ENCODE data around the gene TRIM54.
A peak's percentile ranks its signal among the peaks of the same experiment; 100 is the strongest.

TRIM54 gene

DNA sequence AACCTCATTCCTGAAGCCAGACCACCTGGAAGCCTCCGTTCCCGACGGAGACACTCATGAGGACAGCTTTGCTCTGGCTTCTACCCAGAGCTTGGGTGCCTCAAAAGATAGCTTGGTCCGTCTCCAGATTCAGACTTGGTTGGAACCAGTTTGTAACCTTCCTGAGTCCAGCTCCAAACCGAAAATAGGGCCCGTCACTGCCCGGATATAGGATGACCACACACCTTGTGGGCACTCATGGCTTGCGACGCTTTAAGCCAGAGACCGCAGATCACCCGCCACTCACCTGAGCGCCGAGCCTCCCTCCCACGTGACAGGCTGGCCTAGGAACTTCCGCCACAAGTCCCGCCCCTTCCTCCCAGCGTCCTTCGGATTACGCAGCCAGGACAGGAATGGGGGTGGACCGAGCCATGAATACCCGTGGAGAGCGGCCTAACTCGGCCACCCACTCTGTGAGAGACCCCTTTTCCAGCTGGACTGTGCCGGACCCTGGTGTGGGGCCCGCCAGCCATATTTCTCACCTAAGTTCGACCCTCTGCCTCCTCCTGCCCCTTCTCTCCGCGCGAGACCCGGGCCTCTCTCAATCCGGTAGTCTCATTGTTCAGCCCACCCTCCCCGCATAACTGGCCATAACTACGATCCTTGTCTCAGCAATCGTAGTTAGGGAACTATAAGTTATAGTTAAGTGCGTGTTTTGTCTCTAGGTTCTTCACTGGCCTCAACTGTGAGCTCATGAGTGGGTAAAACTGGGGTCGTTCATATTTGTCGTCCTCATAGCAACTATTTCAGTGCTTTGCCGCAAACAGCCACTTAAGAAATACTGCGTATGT lies 40.8 kb downstream of the TRIM54 start, which contains the start of gene MPV17 (continued):
- peak; percentile 76; the same call in 1 of the 2 replicates for TF ChIP-seq ZNF501 (tag by site-specific recombination; IDR thresholded peaks at IDR 0.05)
- TF ChIP-seq REST (tag by site-specific recombination; IDR thresholded peaks at IDR 0.05): no peak
- TF ChIP-seq, protein P1, sequence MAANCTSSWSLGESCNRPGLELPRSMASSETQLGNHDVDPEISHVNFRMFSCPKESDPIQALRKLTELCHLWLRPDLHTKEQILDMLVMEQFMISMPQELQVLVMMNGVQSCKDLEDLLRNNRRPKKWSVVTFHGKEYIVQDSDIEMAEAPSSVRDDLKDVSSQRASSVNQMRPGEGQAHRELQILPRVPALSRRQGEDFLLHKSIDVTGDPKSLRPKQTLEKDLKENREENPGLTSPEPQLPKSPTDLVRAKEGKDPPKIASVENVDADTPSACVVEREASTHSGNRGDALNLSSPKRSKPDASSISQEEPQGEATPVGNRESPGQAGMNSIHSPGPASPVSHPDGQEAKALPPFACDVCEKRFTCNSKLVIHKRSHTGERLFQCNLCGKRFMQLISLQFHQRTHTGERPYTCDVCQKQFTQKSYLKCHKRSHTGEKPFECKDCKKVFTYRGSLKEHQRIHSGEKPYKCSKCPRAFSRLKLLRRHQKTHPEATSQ (tag by site-specific recombination; IDR thresholded peaks at IDR 0.05): no peak
- peak; percentile 75 for TF ChIP-seq ZBTB11 (tag by site-specific recombination; conservative IDR thresholded peaks at IDR 0.05; ENCODE audit: low read depth)
- TF ChIP-seq ZNF792 (tag by site-specific recombination; IDR thresholded peaks at IDR 0.05): no peak
- TF ChIP-seq ZNF19 (tag by site-specific recombination; IDR thresholded peaks at IDR 0.05; ENCODE audit: low read depth): no peak
- no peak for TF ChIP-seq TSHZ1 (tag by site-specific recombination; IDR thresholded peaks at IDR 0.05; ENCODE audit: borderline replicate concordance)
- no peak for TF ChIP-seq ZNF777 (tag by site-specific recombination; IDR thresholded peaks at IDR 0.05; ENCODE audit: borderline replicate concordance)
- TF ChIP-seq ZNF366 (tag by site-specific recombination; conservative IDR thresholded peaks at IDR 0.05): no peak
- TF ChIP-seq ZNF561 (tag by site-specific recombination; IDR thresholded peaks at IDR 0.05; ENCODE audit: borderline replicate concordance): no peak
- no peak for TF ChIP-seq PRDM1 (tag by site-specific recombination; IDR thresholded peaks at IDR 0.05)
- TF ChIP-seq ZNF660 (tag by site-specific recombination; IDR thresholded peaks at IDR 0.05): no peak
- TF ChIP-seq ZNF426 (tag by site-specific recombination; IDR thresholded peaks at IDR 0.05): no peak
- TF ChIP-seq ZNF169 (tag by site-specific recombination; IDR thresholded peaks at IDR 0.05): no peak
- TF ChIP-seq ZNF433 (tag by site-specific recombination; IDR thresholded peaks at IDR 0.05; ENCODE audit: low read depth): no peak
- TF ChIP-seq ZNF600 (tag by site-specific recombination; IDR thresholded peaks at IDR 0.05): peak; percentile 72
- no peak for TF ChIP-seq GFI1B (tag by site-specific recombination; IDR thresholded peaks at IDR 0.05)
- TF ChIP-seq ZNF175 (tag by site-specific recombination; IDR thresholded peaks at IDR 0.05): no peak
- no peak for TF ChIP-seq ZNF658 (tag by site-specific recombination; IDR thresholded peaks at IDR 0.05)
- TF ChIP-seq, protein P2, sequence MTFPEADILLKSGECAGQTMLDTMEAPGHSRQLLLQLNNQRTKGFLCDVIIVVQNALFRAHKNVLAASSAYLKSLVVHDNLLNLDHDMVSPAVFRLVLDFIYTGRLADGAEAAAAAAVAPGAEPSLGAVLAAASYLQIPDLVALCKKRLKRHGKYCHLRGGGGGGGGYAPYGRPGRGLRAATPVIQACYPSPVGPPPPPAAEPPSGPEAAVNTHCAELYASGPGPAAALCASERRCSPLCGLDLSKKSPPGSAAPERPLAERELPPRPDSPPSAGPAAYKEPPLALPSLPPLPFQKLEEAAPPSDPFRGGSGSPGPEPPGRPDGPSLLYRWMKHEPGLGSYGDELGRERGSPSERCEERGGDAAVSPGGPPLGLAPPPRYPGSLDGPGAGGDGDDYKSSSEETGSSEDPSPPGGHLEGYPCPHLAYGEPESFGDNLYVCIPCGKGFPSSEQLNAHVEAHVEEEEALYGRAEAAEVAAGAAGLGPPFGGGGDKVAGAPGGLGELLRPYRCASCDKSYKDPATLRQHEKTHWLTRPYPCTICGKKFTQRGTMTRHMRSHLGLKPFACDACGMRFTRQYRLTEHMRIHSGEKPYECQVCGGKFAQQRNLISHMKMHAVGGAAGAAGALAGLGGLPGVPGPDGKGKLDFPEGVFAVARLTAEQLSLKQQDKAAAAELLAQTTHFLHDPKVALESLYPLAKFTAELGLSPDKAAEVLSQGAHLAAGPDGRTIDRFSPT (tag by site-specific recombination; IDR thresholded peaks at IDR 0.05): peak; percentile 56; the same call in 1 of the 2 replicates
- TF ChIP-seq, protein P3, sequence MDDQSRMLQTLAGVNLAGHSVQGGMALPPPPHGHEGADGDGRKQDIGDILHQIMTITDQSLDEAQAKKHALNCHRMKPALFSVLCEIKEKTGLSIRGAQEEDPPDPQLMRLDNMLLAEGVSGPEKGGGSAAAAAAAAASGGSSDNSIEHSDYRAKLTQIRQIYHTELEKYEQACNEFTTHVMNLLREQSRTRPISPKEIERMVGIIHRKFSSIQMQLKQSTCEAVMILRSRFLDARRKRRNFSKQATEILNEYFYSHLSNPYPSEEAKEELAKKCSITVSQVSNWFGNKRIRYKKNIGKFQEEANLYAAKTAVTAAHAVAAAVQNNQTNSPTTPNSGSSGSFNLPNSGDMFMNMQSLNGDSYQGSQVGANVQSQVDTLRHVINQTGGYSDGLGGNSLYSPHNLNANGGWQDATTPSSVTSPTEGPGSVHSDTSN (CRISPR knock-in tag; IDR thresholded peaks at IDR 0.05): 0 out of 2 replicates have a peak, but pooled peaks have one; percentile 23
- no peak for TF ChIP-seq GLIS2 (tag by site-specific recombination; IDR thresholded peaks at IDR 0.05)
- no peak for TF ChIP-seq ZNF701 (tag by site-specific recombination; IDR thresholded peaks at IDR 0.05)
